Measurements from ENCODE around the gene AKR1B1. TPM values are rescaled to one million over a fixed set of nuclear protein-coding genes. Genes with fewer than 3 reads are reported as not detected.
A peak's percentile ranks its signal among the peaks of the same experiment; 100 is the strongest.

AKR1B1 gene
- polyA plus RNA-seq, 1 of the 3 experiments (the other 2 are of a cell fraction), result 216 TPM

- Histone ChIP-seq H3K9me2 (no peaks in the 10 kb centered on the region), H2AFZ (ENCODE audit: low read depth) (no peak overlapping the region), H3K27ac (ENCODE audit: low read depth in 2 of 2, low read length in 1 of 2) (no peak overlapping the region), H3K9ac (no peak overlapping the region), H3K4me2 (no peak overlapping the region), H3K27me3 (ENCODE audit: insufficient read depth) (no peaks in the 10 kb centered on the region), H3K36me3 (replicated peaks in 1 of 2; ENCODE audit: control insufficient read depth in 1 of 2, insufficient read depth in 2 of 2, low read length in 1 of 2) (no peaks in the 10 kb centered on the region), H3K4me3 (ENCODE audit: low read depth in 2 of 2, low read length in 1 of 2) (no peak overlapping the region), H3F3A (replicated peaks; ENCODE audit: insufficient read depth) (no peaks in the 10 kb centered on the region), H3K4me1 (ENCODE audit: control insufficient read depth in 1 of 2, insufficient read depth in 2 of 2, low read depth in 1 of 2, low read length in 1 of 2) (peaks cover 0 to 7% of the 10 kb centered on the region in 2 experiments; a peak in 1 of 4 replicates), H3K79me2 (ENCODE audit: insufficient read depth) (no peaks in the 10 kb centered on the region), H4K20me1 (ENCODE audit: insufficient read depth) (no peaks in the 10 kb centered on the region), H3K9me3 (no peaks in the 10 kb centered on the region)
- ChIA-PET POLR2A (no interaction called here), CTCF (interaction anchor here (0.8 to 4.7 kb wide), 7 partner anchors 10 to 405 kb away, joined by 3 to 36 read pairs (median 5); no protein-coding TSS in a partner anchor)
- WGBS (ENCODE audit: low lambda C conversion rate), result 63% methylated on average over 3 of the region's 3 CpGs
- TF ChIP-seq REST (IDR thresholded peaks at IDR 0.05; ENCODE audit: low read depth, low read length) (no peak), CTCF (IDR thresholded peaks at IDR 0.05) (no peak), RAD21 (IDR thresholded peaks at IDR 0.05; ENCODE audit: low read length) (no peak)
- no peak for DNase-seq
These were observed 36.9 kb downstream of the AKR1B1 start for GRCh38 chr7:134422008-134422407.

- no peaks in the 10 kb centered on the region for H3F3A ChIP-seq (replicated peaks; ENCODE audit: insufficient read depth)
- H3K4me2 ChIP-seq, result no peak overlapping the region
- H3K9ac ChIP-seq, result no peak overlapping the region
- no peaks in the 10 kb centered on the region for H4K20me1 ChIP-seq (ENCODE audit: insufficient read depth)
- peak overlapping the region in 1 of 2 experiments; percentile 30; a peak in 2 of 4 replicates for H3K27ac ChIP-seq (ENCODE audit: low read depth in 2 of 2, low read length in 1 of 2)
- peaks cover 0 to 7% of the 10 kb centered on the region in 2 experiments; a peak in 1 of 4 replicates for H3K4me1 ChIP-seq (ENCODE audit: control insufficient read depth in 1 of 2, insufficient read depth in 2 of 2, low read depth in 1 of 2, low read length in 1 of 2)
- H3K79me2 ChIP-seq (ENCODE audit: insufficient read depth), result no peaks in the 10 kb centered on the region
- peak overlapping the region in 1 of 2 experiments; percentile 19; a peak in 1 of 4 replicates for H3K4me3 ChIP-seq (ENCODE audit: low read depth in 2 of 2, low read length in 1 of 2)
- peak; percentile 77 for DNase-seq
- CTCF ChIA-PET, result interaction anchor here (0.6 to 4.7 kb wide), 38 partner anchors 9 to 830 kb away, joined by 3 to 36 read pairs (median 4); no protein-coding TSS in a partner anchor
- 69% methylated on average over 8 of the region's 8 CpGs for WGBS (ENCODE audit: low lambda C conversion rate)
- POLR2A ChIA-PET, result interaction anchor here (1.3 kb wide), 1 partner anchor 12 kb away, joined by 4 read pairs; no protein-coding TSS in a partner anchor
- H3K9me2 ChIP-seq, result no peaks in the 10 kb centered on the region
- H2AFZ ChIP-seq (ENCODE audit: low read depth), result no peak overlapping the region
- H3K9me3 ChIP-seq, result no peaks in the 10 kb centered on the region
- no peaks in the 10 kb centered on the region for H3K36me3 ChIP-seq (replicated peaks in 1 of 2; ENCODE audit: control insufficient read depth in 1 of 2, insufficient read depth in 2 of 2, low read length in 1 of 2)
- H3K27me3 ChIP-seq (ENCODE audit: insufficient read depth), result no peaks in the 10 kb centered on the region
- TF ChIP-seq RAD21 (IDR thresholded peaks at IDR 0.05; ENCODE audit: low read length) (peak; percentile 95), SMC3 (IDR thresholded peaks at IDR 0.05; ENCODE audit: low read depth, low read length) (peak; percentile 71), GATA2 (CRISPR knock-in tag; IDR thresholded peaks at IDR 0.05) (no peak), RXRA (IDR thresholded peaks at IDR 0.05; ENCODE audit: borderline replicate concordance, low read depth) (no peak), MEF2A (IDR thresholded peaks at IDR 0.05; ENCODE audit: borderline replicate concordance, low read depth) (no peak), PBX3 (IDR thresholded peaks at IDR 0.05) (no peak), NFIC (IDR thresholded peaks at IDR 0.05; ENCODE audit: borderline replicate concordance) (no peak), EZH2phosphoT487 (IDR thresholded peaks at IDR 0.05; ENCODE audit: borderline replicate concordance, low read depth) (no peak), IRF3 (IDR thresholded peaks at IDR 0.05; ENCODE audit: low read depth, low read length) (no peak), SIN3A (IDR thresholded peaks at IDR 0.05; ENCODE audit: borderline replicate concordance, low read depth, low read length) (no peak), YY1 (IDR thresholded peaks at IDR 0.05; ENCODE audit: low read depth) (no peak), TCF12 (IDR thresholded peaks at IDR 0.05) (no peak), RCOR1 (IDR thresholded peaks at IDR 0.05; ENCODE audit: low read length) (no peak), CHD2 (IDR thresholded peaks at IDR 0.05; ENCODE audit: low read length, partially characterized antibody) (no peak)
These were observed 38.3 kb downstream of the AKR1B1 start for GRCh38 chr7:134420424-134421125.

Measured in SK-N-SH (cell line).